ENCODE data around the gene KPNA1.

DNA sequence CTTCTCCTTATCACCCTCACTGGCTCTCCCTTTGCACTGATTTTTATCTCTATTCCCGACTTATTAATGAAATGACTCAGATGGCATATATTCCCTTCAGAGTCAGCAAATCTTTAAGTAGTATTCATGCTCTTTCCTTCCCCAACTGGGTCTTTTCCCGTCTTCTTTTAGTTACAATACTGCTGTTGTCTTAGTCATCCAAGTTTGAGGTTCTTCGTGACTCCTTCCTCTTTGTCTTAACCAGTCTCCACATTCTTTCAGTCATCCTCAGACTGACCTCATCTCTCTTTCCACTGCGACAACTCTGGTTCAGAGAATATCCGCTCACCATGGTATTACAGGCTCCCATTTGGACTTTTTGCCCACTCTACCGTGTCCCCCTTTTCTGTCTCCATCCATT, 111.2 kb downstream of the KPNA1 start:
- TF ChIP-seq POLR2A (IDR thresholded peaks at IDR 0.05; ENCODE audit: extremely low read depth, insufficient read length) = no peak
- TF ChIP-seq, protein P1, sequence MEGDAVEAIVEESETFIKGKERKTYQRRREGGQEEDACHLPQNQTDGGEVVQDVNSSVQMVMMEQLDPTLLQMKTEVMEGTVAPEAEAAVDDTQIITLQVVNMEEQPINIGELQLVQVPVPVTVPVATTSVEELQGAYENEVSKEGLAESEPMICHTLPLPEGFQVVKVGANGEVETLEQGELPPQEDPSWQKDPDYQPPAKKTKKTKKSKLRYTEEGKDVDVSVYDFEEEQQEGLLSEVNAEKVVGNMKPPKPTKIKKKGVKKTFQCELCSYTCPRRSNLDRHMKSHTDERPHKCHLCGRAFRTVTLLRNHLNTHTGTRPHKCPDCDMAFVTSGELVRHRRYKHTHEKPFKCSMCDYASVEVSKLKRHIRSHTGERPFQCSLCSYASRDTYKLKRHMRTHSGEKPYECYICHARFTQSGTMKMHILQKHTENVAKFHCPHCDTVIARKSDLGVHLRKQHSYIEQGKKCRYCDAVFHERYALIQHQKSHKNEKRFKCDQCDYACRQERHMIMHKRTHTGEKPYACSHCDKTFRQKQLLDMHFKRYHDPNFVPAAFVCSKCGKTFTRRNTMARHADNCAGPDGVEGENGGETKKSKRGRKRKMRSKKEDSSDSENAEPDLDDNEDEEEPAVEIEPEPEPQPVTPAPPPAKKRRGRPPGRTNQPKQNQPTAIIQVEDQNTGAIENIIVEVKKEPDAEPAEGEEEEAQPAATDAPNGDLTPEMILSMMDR (IDR thresholded peaks at IDR 0.05; ENCODE audit: low read depth, low read length) = no peak
